SK-N-MC (cell line): ENCODE measurements around the gene ADAT1.

Experiments
- EZH2 ChIP-seq: fragments of 200-600 bp; sonication (generic); IDR thresholded peaks from one replicate; pipeline ENCODE4 v1.6.1; 2017; ENCODE audit warnings: antibody characterized with exemption
- POLR2AphosphoS5 ChIP-seq: IDR thresholded peaks from 2 replicates; pipeline ENCODE4 v1.6.1; 2012; ENCODE audit warnings: mild to moderate bottlenecking, low read depth, low read length, borderline replicate concordance

DNA sequence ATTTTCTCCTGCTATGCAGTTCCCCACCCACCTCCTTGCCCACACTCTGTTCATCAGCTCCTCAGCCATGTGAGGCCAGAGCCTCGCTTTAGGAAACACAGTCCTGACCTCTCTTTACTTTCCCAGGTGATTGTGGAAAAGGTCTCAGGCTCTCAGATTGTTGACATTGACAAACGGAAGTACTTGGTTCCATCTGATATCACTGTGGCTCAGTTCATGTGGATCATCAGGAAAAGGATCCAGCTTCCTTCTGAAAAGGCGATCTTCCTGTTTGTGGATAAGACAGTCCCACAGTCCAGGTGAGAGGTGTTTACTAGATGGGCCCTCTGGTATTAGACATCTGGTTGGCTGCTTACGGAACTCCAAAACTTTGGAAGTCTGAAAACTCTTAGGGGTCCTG lies 55.2 kb downstream of the ADAT1 start:
- TF ChIP-seq EZH2 (no peak), POLR2AphosphoS5 (no peak)
